OCI-LY3 (cell line): Measurements from ENCODE around the gene MED16.
A peak's percentile ranks its signal among the peaks of the same experiment; 100 is the strongest.

ENCODE experiments used
- H2AFZ ChIP-seq: fragments of 200-600, 300-600 bp; shearing (Covaris generic); 2 replicates; pipeline ENCODE4 v1.6.0; 2014; ENCODE audit warnings: antibody characterized with exemption, low read depth, low read length
- H3K27ac ChIP-seq: fragments of 200-600, 300-600 bp; sonication (generic); 2 replicates; pipeline ENCODE4 v1.5.1; 2014; ENCODE audit warnings: mild to moderate bottlenecking, low read length, moderate library complexity, mixed read lengths
- H3K27me3 ChIP-seq: fragments of 200-600, 300-600 bp; sonication (generic); 2 replicates; pipeline ENCODE4 v1.6.1; 2014; ENCODE audit warnings: low read depth, low read length, mixed read lengths
- H3K36me3 ChIP-seq: fragments of 200-600, 300-600 bp; sonication (generic); replicated peaks from 2 replicates; pipeline ENCODE3; 2014; ENCODE audit warnings: low read depth, low read length, mixed read lengths
- H3K4me1 ChIP-seq: fragments of 300-600, 200-600 bp; sonication (generic); 2 replicates; pipeline ENCODE4 v1.6.1; 2014; ENCODE audit warnings: low read length, mixed read lengths
- H3K4me2 ChIP-seq: fragments of 200-600, 300-600 bp; sonication (generic); 2 replicates; pipeline ENCODE4 v1.6.1; 2014; ENCODE audit warnings: low read length, mixed read lengths
- H3K4me3 ChIP-seq: fragments of 300-600, 200-600 bp; sonication (generic); 2 replicates; pipeline ENCODE4 v1.5.1; 2014; ENCODE audit warnings: antibody characterized with exemption, mild to moderate bottlenecking, low read length, moderate library complexity
- H3K79me2 ChIP-seq: fragments of 300-600, 200-600 bp; shearing (Covaris generic); 2 replicates; pipeline ENCODE4 v1.6.1; 2014; ENCODE audit warnings: mild to moderate bottlenecking, low read length, mixed read lengths
- H3K9ac ChIP-seq: fragments of 300-600, 200-600 bp; shearing (Covaris generic); 2 replicates; pipeline ENCODE4 v1.6.0; 2014; ENCODE audit warnings: mild to moderate bottlenecking, low read length, moderate library complexity
- H3K9me3 ChIP-seq: fragments of 200-600, 300-600 bp; shearing (Covaris generic); 2 replicates; pipeline ENCODE4 v1.6.1; 2014; ENCODE audit warnings: low read length, mixed read lengths; ENCODE audit not compliant: insufficient read depth
- H4K20me1 ChIP-seq: fragments of 200-600, 300-600 bp; sonication (generic); 2 replicates; pipeline ENCODE4 v1.6.1; 2016; ENCODE audit warnings: low read length, mixed read lengths; ENCODE audit not compliant: insufficient read depth
- CTCF ChIP-seq: fragments of 200-600, 300-600 bp; sonication (generic); IDR thresholded peaks from 2 replicates; pipeline ENCODE4 v1.5.1; 2014; ENCODE audit warnings: antibody characterized with exemption, low read length, low read depth
- EZH2phosphoT487 ChIP-seq: fragments of 200-600 bp; shearing (Covaris generic); IDR thresholded peaks from 2 replicates; pipeline ENCODE4 v1.6.1; 2018; ENCODE audit warnings: antibody characterized with exemption, mixed run types, low read depth

MED16 gene

GRCh38 chr19:940591-941291 lies 47.8 kb upstream of the MED16 start:
- peak overlapping the region; percentile 60 for H3K9ac ChIP-seq

GRCh38 chr19:939922-940321 lies 46.9 kb upstream of the MED16 start:
- Histone ChIP-seq H2AFZ (no peak overlapping the region), H3K4me3 (peak overlapping the region; percentile 66), H3K79me2 (peaks cover 86% of the 10 kb centered on the region), H3K27me3 (no peaks in the 10 kb centered on the region), H3K36me3 (peaks cover 62% of the 10 kb centered on the region), H3K9me3 (peaks cover 3% of the 10 kb centered on the region; the same call in 1 of the 2 replicates), H3K4me2 (peak overlapping the region; percentile 87), H4K20me1 (peaks cover 56% of the 10 kb centered on the region), H3K27ac (peak overlapping the region; percentile 64), H3K4me1 (peaks cover 41% of the 10 kb centered on the region), H3K9ac (peak overlapping the region; percentile 60; the same call in 1 of the 2 replicates)
- TF ChIP-seq CTCF (no peak), EZH2phosphoT487 (no peak)

More at GRCh38 chr19:940591-941291, 47.8 kb upstream of the MED16 start:
- Histone ChIP-seq H3K4me2 (peak overlapping the region; percentile 87), H3K36me3 (peaks cover 58% of the 10 kb centered on the region), H2AFZ (no peak overlapping the region), H3K27ac (peak overlapping the region; percentile 64), H3K4me1 (peaks cover 43% of the 10 kb centered on the region), H3K4me3 (peak overlapping the region; percentile 66), H3K9me3 (peaks cover 3% of the 10 kb centered on the region; the same call in 1 of the 2 replicates), H3K79me2 (peaks cover 88% of the 10 kb centered on the region), H4K20me1 (peaks cover 50% of the 10 kb centered on the region), H3K27me3 (no peaks in the 10 kb centered on the region)
- peak; percentile 27; the same call in 1 of the 2 replicates for TF ChIP-seq CTCF
- TF ChIP-seq EZH2phosphoT487 = no peak

GRCh38 chr19:939439-939838 lies 46.5 kb upstream of the MED16 start:
- Histone ChIP-seq H3K79me2 (peaks cover 86% of the 10 kb centered on the region), H4K20me1 (peaks cover 60% of the 10 kb centered on the region), H3K27ac (no peak overlapping the region), H3K4me2 (peak overlapping the region; percentile 87), H3K36me3 (peaks cover 66% of the 10 kb centered on the region), H3K4me1 (peaks cover 41% of the 10 kb centered on the region), H2AFZ (no peak overlapping the region), H3K27me3 (no peaks in the 10 kb centered on the region), H3K4me3 (peak overlapping the region; percentile 66; the same call in 1 of the 2 replicates), H3K9me3 (peaks cover 3% of the 10 kb centered on the region; the same call in 1 of the 2 replicates), H3K9ac (no peak overlapping the region)
- TF ChIP-seq EZH2phosphoT487 = no peak
- TF ChIP-seq CTCF = no peak

GRCh38 chr19:938233-938923 lies 45.4 kb upstream of the MED16 start:
- Histone ChIP-seq H3K79me2 (peaks cover 86% of the 10 kb centered on the region), H3K27me3 (no peaks in the 10 kb centered on the region)
- TF ChIP-seq EZH2phosphoT487 (no peak), CTCF (no peak)

More at GRCh38 chr19:938233-938923, 45.4 kb upstream of the MED16 start:
- peaks cover 68% of the 10 kb centered on the region for H4K20me1 ChIP-seq
- H3K27ac ChIP-seq = no peak overlapping the region
- H3K9ac ChIP-seq = no peak overlapping the region
- H3K4me2 ChIP-seq = no peak overlapping the region
- no peak overlapping the region for H3K4me3 ChIP-seq
- peaks cover 3% of the 10 kb centered on the region; the same call in 1 of the 2 replicates for H3K9me3 ChIP-seq
- peaks cover 48% of the 10 kb centered on the region for H3K4me1 ChIP-seq
- H3K36me3 ChIP-seq = peaks cover 72% of the 10 kb centered on the region
- H2AFZ ChIP-seq = no peak overlapping the region
